WTC11 (cell line): Measurements from ENCODE around the gene ISCA1.

Experiments
- NR1H2 ChIP-seq: sonication (generic); formaldehyde crosslinking; IDR thresholded peaks from 2 replicates; pipeline ENCODE4 v1.9.0; 2021; ENCODE audit warnings: mild to moderate bottlenecking, moderate library complexity, missing genetic modification reagents
- SP1 ChIP-seq: sonication (generic); formaldehyde crosslinking; conservative IDR thresholded peaks from 2 replicates; pipeline ENCODE4 v1.8.1; 2022; ENCODE audit warnings: missing genetic modification reagents
- TCF7 ChIP-seq: sonication (generic); formaldehyde crosslinking; IDR thresholded peaks from 2 replicates; pipeline ENCODE4 v1.8.0; 2022; ENCODE audit warnings: mild to moderate bottlenecking, low read depth, missing genetic modification reagents, moderate library complexity
- TP53 ChIP-seq: sonication (generic); formaldehyde crosslinking; IDR thresholded peaks from 2 replicates; pipeline ENCODE4 v1.8.1; 2023; ENCODE audit warnings: mild to moderate bottlenecking, missing genetic modification reagents
- ZNF416 ChIP-seq: fragments of 250-450 bp; sonication (Bioruptor Pico); IDR thresholded peaks from 2 replicates; pipeline ENCODE4 v1.9.0; 2021; ENCODE audit warnings: mild to moderate bottlenecking, inconsistent platforms
- ZNF671 ChIP-seq: fragments of 250-450 bp; sonication (Bioruptor Pico); IDR thresholded peaks from 2 replicates; pipeline ENCODE4 v1.8.0; 2021; ENCODE audit warnings: mild to moderate bottlenecking
- TF ChIP-seq, protein P1 (sequence below): fragments of 250-450 bp; sonication (Bioruptor Pico); conservative IDR thresholded peaks from 2 replicates; pipeline ENCODE4 v1.9.0; 2021; ENCODE audit warnings: mild to moderate bottlenecking
- TF ChIP-seq, protein P2 (sequence below): fragments of 200-600 bp; IDR thresholded peaks from 2 replicates; pipeline ENCODE4 v1.8.0; 2022; ENCODE audit warnings: antibody characterized with exemption
- TF ChIP-seq, protein P3 (sequence below): sonication (generic); formaldehyde crosslinking; IDR thresholded peaks from 2 replicates; pipeline ENCODE4 v1.8.0; 2022; ENCODE audit warnings: mild to moderate bottlenecking, missing genetic modification reagents
- TF ChIP-seq, protein P4 (sequence below): sonication (generic); formaldehyde crosslinking; IDR thresholded peaks from 2 replicates; pipeline ENCODE4 v1.8.0; 2022; ENCODE audit warnings: mild to moderate bottlenecking, missing genetic modification reagents
- TF ChIP-seq, protein P5 (sequence below): sonication (generic); formaldehyde crosslinking; conservative IDR thresholded peaks from 2 replicates; pipeline ENCODE4 v1.8.1; 2023; ENCODE audit warnings: mild to moderate bottlenecking, low read depth, missing genetic modification reagents, moderate library complexity

DNA sequence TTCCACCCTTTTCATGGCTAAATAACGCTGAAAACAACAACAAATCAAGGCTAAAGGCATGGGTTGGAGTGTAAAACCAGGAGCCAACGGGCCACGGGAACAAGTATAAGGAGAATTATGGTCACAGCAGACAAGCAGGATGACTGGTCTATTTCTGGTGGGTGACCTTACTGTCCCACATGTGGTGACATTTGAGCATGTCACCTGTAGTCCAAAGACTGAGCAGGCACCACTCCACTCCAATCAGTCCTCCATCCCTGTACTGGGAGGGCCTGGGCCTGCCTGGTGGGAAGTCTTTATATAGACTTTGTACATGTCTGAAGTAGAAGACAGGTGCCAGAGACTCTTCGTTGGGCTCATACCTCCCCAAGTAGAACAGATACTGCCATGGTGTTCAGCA, 59.7 kb downstream of the ISCA1 start:
- TF ChIP-seq ZNF671 (CRISPR knock-in tag), result no peak
- TF ChIP-seq TCF7 (CRISPR knock-in tag), result no peak
- TF ChIP-seq, protein P1, sequence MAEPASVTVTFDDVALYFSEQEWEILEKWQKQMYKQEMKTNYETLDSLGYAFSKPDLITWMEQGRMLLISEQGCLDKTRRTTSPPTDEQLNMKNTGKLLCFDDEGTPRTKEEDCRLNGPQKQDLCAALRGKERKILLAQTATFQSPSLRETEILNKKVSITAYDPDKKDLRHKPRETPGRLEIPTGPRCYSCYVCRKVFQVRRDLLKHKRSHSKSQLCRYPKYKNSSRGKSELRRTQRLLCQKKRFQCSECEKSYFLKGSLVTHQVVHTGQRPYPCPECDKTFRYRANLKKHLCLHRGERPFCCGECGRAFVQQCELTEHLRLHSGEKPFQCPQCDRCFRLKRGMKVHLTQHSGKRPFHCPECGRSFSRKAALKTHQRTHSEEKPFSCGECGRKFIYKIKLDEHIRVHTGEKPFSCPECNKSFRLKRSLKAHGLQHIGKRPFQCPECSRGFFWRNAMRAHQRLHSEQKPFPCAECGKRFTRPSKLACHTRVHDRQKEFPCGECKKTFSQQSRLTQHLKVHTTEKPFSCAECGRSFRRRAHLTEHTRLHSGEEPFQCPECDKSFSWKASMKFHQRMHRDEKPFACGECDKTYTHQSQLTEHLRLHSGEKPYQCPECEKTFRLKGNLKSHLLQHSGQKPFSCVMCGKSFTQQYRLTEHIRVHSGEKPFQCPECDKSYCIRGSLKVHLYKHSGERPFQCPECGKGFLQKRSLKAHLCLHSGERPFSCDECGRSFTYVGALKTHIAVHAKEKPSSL (CRISPR knock-in tag), result no peak
- TF ChIP-seq, protein P2, sequence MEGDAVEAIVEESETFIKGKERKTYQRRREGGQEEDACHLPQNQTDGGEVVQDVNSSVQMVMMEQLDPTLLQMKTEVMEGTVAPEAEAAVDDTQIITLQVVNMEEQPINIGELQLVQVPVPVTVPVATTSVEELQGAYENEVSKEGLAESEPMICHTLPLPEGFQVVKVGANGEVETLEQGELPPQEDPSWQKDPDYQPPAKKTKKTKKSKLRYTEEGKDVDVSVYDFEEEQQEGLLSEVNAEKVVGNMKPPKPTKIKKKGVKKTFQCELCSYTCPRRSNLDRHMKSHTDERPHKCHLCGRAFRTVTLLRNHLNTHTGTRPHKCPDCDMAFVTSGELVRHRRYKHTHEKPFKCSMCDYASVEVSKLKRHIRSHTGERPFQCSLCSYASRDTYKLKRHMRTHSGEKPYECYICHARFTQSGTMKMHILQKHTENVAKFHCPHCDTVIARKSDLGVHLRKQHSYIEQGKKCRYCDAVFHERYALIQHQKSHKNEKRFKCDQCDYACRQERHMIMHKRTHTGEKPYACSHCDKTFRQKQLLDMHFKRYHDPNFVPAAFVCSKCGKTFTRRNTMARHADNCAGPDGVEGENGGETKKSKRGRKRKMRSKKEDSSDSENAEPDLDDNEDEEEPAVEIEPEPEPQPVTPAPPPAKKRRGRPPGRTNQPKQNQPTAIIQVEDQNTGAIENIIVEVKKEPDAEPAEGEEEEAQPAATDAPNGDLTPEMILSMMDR, result no peak
- TF ChIP-seq NR1H2 (CRISPR knock-in tag), result no peak
- TF ChIP-seq, protein P3, sequence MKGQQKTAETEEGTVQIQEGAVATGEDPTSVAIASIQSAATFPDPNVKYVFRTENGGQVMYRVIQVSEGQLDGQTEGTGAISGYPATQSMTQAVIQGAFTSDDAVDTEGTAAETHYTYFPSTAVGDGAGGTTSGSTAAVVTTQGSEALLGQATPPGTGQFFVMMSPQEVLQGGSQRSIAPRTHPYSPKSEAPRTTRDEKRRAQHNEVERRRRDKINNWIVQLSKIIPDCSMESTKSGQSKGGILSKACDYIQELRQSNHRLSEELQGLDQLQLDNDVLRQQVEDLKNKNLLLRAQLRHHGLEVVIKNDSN (CRISPR knock-in tag), result no peak
- TF ChIP-seq, protein P4, sequence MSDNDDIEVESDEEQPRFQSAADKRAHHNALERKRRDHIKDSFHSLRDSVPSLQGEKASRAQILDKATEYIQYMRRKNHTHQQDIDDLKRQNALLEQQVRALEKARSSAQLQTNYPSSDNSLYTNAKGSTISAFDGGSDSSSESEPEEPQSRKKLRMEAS (CRISPR knock-in tag), result no peak
- TF ChIP-seq SP1 (CRISPR knock-in tag), result no peak
- no peak for TF ChIP-seq ZNF416 (CRISPR knock-in tag)
- TF ChIP-seq, protein P5, sequence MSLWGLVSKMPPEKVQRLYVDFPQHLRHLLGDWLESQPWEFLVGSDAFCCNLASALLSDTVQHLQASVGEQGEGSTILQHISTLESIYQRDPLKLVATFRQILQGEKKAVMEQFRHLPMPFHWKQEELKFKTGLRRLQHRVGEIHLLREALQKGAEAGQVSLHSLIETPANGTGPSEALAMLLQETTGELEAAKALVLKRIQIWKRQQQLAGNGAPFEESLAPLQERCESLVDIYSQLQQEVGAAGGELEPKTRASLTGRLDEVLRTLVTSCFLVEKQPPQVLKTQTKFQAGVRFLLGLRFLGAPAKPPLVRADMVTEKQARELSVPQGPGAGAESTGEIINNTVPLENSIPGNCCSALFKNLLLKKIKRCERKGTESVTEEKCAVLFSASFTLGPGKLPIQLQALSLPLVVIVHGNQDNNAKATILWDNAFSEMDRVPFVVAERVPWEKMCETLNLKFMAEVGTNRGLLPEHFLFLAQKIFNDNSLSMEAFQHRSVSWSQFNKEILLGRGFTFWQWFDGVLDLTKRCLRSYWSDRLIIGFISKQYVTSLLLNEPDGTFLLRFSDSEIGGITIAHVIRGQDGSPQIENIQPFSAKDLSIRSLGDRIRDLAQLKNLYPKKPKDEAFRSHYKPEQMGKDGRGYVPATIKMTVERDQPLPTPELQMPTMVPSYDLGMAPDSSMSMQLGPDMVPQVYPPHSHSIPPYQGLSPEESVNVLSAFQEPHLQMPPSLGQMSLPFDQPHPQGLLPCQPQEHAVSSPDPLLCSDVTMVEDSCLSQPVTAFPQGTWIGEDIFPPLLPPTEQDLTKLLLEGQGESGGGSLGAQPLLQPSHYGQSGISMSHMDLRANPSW (CRISPR knock-in tag), result no peak
- TF ChIP-seq TP53 (CRISPR knock-in tag), result no peak
